Fibroblast of skin of left biceps (primary cell): Measurements from ENCODE around the gene RARRES1.

Experiments used
- DNase-seq, 2 experiments: peaks; one replicate each; pipeline ENCODE4 v3.0.0-alpha.2; 2013; ENCODE audit warnings: low read depth in 2 of 2

The RARRES1 gene, protein sequence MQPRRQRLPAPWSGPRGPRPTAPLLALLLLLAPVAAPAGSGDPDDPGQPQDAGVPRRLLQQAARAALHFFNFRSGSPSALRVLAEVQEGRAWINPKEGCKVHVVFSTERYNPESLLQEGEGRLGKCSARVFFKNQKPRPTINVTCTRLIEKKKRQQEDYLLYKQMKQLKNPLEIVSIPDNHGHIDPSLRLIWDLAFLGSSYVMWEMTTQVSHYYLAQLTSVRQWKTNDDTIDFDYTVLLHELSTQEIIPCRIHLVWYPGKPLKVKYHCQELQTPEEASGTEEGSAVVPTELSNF

DNA sequence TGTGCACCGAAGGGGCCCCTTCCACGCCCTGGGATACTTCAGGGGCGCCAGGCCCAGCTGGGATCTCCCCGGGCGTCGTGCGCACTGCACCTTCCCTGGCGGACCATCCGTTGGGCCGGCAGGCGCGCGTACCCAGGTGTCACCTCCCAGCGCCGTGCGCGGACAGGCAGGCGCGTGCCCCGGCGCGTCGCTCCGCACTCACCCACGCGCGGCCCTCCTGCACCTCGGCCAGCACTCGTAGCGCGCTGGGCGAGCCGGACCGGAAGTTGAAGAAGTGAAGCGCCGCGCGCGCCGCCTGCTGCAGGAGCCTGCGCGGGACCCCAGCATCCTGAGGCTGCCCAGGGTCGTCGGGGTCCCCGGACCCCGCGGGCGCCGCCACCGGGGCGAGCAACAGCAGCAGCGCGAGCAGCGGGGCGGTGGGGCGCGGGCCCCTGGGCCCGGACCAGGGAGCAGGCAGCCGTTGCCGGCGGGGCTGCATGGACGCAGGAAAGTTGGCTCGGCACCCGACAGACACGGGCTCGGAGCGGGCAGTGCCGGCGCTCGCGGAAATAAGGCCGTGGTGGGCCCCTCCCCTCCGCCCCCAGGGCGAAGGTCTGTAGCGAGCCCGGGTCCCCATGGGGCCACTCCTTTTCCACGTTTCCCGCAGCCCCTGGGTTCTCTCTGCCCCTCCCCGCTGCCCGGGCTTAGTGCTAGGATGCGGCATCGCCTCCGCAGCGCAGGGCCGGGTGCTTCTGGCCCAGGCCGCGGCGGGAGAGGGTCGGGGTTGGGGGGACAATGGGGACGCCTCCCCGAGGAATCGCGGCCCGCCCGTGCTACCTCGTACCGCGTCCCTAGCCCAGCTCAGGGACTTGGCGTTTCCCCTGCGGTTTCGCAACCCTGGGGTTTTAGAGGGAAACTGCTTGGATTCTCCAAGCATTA lies at the start of gene RARRES1:
Gene RARRES1, minus strand, starts transcription at position 520 of the 918 bp plus-strand sequence. Its CDS starts 42 bp downstream, at position 478.
- DNase-seq: no peak

DNA sequence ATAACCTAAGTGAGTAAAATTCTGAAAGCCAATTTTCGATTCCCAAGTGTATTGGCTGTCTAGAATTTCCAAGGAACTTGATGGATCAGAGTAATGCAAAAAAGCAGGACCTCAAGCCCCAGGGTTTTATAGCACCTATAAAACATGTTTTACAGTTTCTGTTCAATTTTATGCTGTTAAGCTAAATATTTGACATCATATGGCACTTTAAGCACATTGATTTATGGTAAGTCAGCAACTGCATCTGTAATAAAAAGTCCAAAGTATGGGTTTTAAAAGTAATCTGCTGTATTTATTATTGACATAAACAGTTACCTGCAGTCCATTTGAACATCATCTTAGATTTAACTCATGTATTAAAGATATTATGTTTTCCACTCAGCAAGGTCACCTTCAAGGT lies 49.6 kb upstream of the RARRES1 start:
- DNase-seq: no peak

DNA sequence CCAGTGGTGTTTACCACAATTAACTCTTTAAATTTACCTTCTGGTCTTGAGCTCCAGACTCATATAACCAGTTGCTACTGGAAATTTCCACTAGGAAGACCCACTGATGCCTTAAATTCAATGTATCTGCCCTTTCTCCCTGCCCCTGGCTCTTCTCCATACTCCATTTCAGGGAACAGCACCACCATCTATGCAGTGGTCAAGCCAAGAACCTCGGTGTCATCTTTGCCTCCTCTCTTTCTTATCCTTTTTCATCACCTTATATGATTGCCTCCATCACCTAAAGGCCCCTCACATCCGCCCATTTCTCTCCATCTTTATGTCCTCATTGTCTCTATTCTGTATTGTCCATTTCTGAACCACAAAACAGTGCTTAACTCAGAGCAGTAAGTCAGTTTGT lies 48.9 kb upstream of the RARRES1 start:
- DNase-seq: no peak

DNA sequence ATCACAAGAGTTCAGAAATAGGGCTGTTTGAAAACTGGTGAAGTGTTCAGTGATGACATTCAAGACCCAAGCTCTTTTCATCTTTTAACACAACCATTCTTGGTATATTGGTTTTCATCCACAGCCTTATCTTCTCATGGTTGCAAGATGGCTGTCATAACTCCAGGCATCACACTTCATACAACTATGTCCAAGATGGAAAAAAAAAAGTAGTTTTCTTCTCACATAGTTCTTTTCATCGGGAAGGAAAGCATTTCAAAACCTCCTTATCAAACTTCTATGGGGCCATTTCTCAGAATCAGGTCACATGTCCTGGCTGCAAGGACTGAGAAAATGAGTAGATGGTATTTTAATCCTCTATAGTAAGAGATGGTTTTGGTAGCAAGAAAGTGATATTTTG lies 48.5 kb upstream of the RARRES1 start:
- DNase-seq: no peak

DNA sequence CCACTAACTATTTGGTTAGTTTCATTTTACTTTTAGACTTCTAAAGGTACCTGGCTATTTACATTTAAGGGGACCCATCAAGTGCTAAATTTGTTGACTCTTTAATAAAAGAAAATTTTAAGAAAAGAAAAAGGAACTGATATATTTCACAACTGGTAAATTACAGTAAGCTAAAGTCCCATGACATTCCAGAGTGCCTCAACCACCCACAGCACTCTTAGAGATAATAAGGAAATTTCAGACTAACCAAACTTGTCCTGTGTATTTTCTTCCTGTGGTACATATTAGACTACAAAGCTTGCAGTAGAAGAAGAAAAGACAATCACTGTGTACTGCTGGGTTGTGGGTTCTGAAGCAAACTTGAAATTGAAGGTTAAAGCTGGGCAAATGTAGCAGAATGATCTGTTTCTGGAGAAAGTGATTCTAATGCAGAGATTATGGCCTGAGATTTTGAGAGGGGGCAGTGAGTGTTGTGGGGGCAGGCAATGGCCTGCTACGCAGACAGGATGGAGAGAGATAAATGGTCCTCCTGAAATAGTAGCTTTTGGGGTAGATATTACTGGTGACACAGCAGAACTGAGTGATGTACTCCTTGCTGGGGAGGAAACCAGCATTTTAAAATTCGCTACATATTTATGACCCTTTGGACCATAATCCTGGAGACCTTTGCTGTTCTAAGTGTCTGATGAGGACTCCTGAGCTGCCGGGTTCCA lies 45.1 kb upstream of the RARRES1 start:
- DNase-seq: no peak

DNA sequence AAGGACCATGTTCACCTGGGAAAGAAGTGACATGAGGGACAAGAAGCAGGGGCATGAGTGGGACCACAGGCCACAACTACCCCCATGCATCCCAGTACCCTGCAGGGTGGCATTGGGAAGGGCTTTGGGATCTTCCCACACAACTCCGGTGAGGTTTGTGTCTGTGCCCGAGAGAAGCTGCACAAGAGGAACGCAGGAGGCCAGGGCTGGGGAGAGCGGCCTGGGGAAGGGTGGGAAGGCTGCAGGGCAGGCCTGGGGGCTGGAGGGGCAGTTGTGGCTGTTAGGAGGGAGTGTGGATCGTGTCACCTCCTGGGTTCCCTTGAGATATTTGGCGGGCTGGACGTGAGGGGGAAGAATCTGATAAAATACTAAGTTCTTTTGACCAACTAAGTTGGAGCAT lies 44.3 kb upstream of the RARRES1 start:
- DNase-seq: no peak

DNA sequence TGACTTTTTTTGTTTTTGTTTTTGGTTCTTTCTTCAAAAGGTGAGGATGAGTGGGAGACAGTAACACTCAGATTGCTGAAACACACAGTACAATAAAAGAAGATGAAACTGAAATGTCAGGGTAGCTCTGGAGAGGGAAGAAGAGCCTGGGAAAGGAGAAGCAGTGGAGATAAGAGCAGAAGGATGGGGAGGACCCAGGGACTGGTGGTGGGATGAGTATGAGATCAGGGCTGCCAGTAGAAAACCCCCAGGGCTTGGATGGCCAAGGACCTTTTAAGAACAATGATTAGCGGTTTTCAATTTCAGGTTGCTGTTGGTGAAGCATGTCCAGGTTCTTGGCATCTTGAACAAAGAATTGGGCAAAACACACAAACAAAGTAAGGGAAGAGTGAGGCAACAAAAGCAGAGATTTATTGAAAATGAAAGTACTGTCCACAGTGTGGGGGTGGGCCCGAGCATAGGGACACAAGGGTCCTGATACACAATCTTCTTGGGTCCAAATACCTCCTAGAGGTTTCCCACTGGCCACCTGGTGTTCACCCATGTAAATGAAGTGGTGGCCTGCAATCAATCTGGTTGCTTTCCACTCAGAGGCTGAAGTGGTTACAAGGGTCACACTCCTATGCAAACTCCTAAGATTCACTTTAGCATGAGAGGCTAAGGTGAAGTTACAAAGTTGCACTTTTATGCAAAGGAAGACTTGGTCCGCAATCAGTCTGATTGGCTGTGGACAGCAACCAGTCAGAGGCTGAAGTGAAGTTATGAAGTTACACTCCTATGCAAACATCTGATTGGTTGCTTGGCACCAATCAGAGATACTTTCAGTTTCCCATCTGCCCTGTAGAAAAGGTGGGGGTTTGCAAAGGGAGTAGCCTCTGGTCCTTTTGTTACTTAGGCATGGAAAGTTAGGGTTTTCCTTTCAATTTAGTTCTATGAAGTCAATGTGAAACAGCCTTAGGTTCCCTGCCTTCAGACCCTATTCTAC lies 43.5 kb upstream of the RARRES1 start:
- DNase-seq: no peak

DNA sequence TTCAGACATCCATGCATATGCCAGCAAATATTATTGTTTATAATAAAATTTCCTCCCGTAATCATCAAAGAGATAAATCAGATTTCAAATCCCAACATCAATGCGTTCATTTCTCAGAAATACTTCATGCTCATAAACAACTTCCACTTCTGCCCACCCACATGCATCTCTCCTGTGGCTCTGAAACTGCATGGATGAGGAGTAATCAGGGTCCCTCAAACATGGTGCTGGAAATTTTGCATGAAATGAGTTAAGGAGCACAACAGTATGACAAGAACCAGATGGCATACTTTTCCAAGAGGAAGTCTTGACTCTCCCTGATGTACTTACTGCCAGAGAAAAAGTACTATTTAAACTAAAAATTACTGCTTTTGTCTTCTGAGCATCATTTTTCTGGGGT lies 42.7 kb upstream of the RARRES1 start:
- DNase-seq: no peak

DNA sequence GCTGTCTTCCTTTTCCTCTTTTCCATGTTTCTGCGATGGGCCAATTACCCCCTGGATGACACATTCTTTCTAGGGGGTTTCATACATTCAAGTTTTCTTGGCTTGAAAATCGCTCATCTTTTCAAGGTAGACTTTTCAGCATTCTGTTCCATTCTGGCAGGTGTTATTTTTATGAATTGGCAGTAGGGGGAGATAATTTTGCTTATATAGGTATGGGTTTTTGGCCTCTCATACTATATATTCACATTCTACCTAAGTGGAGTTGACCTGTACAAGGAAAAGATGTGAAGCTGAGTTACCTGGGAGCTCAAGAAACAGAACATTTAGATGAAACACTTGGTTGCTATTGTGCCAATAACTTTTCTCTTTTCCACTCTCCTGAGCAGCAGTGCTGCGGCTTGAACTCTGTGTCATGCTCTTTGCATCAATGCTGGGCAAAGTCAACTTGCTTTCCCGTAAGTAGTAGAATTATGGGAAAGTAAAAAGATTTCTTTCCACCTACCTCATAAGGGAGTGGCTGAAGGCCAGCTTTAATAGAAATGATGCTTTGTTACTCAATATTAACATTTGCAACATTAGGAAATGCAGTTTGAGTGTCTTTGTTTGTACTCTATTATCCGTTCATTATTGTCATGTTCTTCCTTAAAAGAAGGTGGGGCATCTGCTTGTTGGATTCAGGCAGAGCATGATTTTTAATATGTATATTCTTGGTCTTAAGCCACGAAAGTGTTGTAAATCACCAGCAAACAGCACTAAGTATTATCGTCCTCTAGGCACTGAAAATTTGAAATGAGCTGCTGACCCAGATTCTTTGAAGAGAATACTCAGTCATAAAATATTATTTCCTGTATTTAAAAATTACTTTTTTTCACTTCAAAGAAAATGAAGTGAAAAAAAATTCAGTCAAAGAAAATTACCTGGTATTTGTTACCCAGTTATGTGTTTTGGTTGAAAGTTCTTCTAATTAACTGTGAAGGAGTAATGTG lies 41.9 kb upstream of the RARRES1 start:
- no peak for DNase-seq

DNA sequence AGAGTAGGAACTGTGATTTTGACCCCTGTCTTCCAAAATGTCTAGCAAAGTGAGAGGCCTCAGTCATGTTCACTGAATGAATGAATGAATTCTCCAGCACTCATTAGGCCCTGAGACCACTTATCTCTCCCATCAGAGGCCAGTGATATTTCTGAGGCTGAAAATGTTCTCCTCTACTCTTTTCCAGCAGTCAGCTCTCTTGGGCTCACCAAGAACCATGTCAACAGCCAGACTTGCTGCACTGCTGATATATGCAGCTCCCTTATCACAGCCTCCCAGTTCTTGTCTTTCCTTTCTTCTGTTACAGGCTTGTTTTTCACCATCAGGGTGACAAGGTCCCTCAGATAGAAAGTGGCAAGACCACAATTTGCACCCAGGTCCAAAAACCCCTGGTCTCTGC lies 40.9 kb upstream of the RARRES1 start:
- DNase-seq: no peak

DNA sequence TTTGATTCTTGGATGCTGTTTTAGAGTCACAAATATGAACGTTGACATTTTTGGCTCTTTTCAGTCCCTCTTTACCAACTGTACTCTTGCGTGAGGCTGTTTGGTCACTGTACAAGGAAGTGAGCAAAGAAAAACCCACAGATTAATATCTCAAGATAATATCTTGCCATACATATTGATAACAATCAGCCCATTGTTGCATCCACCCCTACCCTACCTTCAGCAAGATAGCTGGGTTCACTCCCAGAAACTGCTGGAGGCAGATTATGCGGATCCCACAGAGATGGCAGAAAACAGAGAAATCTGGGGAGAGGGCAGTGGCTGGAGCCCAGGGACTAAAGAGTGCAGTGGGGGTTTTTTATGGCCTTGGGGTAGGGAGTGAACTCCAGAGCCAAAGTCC lies 39.7 kb upstream of the RARRES1 start:
- no peak for DNase-seq

DNA sequence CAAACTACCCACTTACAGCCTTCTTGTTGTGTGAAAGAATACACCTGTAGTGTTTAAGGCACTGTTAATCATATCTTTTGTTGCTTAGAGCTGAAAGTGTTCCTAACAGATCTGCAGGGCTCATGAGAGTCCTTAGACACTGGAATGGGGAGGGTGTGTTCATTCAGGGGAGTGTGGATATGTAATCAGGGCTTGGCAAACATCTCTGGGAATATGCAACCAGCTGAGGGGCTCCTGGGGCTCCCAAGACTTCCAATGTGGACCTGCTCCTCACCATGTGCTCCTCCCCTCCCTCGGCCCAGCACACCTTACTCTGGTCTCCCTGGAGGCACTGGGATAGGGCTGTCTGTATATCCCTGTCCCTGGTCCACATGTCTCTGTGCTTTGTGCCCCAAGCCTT lies 39.3 kb upstream of the RARRES1 start:
- no peak for DNase-seq

DNA sequence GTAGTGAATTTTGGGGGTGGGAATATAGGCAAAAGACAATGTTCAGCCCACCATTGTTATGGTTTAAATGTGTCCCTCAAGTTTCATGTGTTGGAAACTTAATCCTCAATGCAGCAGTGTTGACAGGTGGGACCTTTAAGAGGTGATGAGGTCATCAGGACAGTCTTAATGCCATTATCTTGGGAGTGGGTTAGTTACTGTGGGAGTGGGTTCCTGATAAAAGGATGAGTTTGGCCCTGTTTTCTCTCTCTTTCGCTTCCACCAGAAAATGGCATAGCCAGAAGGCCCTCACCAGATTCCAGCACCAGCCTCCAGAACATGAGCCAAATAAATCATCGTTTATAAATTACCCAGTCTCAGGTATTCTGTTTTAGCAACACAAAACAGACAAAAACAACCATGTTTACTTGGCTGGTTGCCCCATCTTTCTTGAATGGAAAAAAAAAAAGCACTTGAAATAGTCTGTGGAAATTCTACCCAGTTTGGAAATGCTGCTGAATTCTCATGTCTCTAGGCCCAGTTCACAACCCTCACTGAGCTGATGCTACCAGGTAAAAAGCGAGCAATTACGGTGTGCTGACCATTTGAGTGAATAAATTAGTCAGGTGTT lies 38.6 kb upstream of the RARRES1 start:
- no peak for DNase-seq

DNA sequence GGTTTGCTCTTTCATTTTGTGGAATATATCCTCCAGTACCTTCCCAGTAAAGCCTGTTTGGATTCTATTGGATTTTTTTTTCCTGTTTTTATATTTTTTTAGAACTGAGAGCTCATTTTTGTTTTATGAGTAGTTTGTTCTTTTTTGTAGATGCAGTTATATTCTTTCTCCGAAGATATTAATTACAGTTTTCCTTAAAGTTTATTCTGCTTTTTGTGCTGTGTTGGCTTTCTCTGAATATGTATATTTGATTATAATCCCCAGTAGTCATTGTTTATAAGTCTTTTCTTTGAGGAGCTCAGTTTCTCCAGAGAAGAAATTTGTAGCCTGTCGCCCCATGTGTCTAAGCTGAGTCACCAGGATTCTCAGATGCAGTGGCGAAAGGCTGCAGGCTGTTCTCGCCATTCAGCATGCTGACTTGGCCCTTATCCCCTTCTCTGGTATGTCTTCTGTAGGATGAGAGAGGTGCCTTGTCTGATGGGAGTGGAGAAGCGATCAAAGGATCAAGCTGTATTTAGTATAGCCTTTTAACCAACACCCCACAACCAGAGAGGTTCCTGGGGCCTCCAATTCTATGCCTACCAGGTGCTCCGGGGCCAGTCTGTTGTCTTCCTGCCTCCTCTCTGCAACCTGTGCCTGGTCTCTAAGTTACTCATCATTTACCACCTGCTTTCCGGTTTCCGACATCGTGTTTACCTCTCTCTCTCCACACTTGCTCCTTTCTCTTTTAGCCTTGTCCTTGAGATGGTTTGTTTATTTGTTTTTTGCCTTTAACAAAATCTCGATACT lies 37.9 kb upstream of the RARRES1 start:
- DNase-seq: peak in 1 of 2 experiments; percentile 26

DNA sequence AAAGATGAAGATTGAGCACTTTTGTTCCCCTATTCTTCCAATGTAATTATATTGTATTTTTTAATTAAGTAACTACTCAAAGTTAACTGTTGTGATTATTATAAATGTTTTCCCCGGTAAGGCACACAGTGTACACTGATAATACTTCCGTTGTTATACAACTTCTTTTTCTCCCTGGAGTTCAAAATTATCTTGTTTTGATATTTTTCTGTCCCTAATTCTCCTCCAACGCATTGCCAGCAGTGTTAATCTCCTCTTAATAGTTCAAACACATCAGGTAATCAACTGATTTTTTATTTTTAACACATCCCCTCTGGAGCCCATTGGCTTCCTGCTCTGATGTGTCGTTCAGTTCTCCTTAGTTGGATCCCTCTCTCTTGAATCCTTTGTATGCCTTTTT lies 37.3 kb upstream of the RARRES1 start:
- no peak for DNase-seq

DNA sequence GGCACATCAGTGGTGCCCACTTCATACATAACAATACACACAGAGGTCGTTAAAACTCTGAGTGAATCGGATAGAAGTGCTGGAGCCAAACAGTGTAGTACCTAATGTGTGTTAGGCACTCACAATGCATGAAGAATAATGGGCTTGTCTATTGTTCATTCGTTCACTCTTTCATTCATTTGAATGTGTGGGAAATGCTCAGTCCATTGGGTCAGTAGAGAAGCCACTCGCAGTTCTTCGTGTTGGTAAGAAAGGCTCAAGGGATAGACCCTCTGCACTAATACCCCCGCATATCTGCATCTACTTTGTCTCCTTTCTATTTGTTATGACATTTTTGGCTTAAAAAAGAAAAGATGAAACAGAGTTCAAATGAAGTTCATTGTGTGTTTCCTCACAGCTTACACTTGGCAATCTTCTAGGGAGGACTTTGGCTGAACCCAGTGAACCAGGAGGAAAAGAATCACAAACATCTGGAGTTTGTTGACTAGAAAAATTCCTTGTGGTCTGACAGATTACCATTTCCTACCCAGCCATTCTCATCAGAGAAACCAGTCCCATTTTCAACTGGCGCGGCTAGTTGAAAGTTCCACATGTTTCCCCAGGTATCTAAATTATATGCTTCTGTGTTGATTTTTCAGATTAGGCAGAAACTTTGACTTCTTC lies 36.8 kb upstream of the RARRES1 start:
- DNase-seq: peak; percentile 86

DNA sequence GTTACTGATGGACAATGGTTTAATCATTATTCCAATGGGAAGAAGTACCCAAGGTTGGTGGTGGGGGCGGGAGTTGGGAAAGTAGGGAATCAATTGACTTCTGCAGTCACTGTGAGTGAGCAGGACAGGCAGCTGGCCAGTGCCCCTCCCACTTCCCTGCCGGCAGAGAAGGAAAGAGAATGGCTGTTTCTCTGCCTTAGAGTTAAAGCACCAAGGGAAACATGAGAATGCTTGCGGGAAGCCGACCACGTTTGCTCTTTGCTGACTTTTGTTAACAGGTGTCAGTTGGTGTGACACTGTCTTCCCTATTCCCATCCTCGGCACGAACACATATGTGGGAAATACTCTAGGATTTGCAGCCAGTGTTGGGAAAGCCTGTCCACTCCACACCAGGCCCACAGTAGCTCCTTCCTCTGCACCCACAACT lies 36.1 kb upstream of the RARRES1 start:
- DNase-seq: no peak

DNA sequence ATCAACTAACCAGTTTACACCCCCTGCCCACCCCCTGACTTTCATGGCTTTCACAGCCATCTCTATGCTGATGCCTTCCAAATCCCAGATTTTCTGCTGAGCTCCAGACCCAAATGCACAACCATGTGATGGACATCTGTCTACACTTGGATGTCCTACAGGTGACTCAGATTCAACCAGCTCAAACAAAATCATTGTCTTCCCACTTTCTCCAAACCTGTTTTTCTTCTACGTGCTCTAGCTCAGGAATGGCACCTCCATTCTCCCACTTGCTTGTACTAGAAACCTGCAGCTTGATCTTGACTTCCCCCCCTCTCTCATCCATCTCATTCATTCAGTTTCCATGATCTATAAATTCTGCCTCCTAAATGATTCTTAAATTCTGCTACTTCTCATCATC lies 34.1 kb upstream of the RARRES1 start:
- no peak for DNase-seq
